D721Med (cell line): ENCODE data around the gene AHCYL2.

Source experiments
- DNase-seq: peaks from one replicate; pipeline ENCODE4 v3.0.0; 2011; ENCODE audit warnings: low spot score; ENCODE audit not compliant: insufficient read length
- FAIRE-seq: peaks from 2 replicates; lab custom pipeline; 2011; peaks lifted over from hg19 to GRCh38; lab: Jason Lieb, UNC
- CTCF ChIP-seq: IDR thresholded peaks from 2 replicates; pipeline ENCODE4 v1.5.1; 2012; ENCODE audit warnings: mild to moderate bottlenecking, control low read depth; ENCODE audit not compliant: insufficient read depth; ENCODE audit errors: missing control alignments

The AHCYL2 gene

GRCh38 chr7:129279757-129280156 lies 54.9 kb downstream of the AHCYL2 start:
- FAIRE-seq, result no peak
- no peak for TF ChIP-seq CTCF

GRCh38 chr7:129281163-129281562 lies 56.3 kb downstream of the AHCYL2 start:
- TF ChIP-seq CTCF, result no peak
- FAIRE-seq (no peak), DNase-seq (no peak)

More at GRCh38 chr7:129279757-129280156, 54.9 kb downstream of the AHCYL2 start:
- no peak for DNase-seq

- no peak for TF ChIP-seq CTCF
- no peak for FAIRE-seq
Observed at GRCh38 chr7:129282865-129283264, 58.0 kb downstream of the AHCYL2 start.

GRCh38 chr7:129283936-129284335 lies 59.1 kb downstream of the AHCYL2 start:
- DNase-seq (no peak), FAIRE-seq (no peak)
- TF ChIP-seq CTCF, result no peak

More at GRCh38 chr7:129282865-129283264, 58.0 kb downstream of the AHCYL2 start:
- DNase-seq, result no peak

DNA sequence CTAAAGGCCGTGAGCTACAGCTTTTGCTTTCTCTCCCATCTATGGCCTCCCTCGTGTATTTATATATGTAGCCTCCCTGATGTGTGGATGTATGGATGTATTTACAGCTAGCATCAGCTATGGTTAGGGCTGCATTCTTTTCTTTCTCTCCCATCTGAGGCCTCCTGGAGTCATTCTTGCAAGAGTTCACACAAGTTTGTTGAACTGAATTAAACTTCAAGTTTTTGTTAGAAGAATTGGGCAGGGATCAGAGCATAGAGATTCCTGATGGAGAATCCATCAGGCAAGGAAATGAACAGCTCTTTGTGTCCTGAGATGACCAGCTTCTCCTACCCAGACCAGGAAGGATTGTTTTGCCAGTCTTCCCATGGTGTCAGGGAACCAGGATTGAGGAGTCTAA lies 60.3 kb downstream of the AHCYL2 start:
- no peak for FAIRE-seq
- DNase-seq, result no peak
- no peak for TF ChIP-seq CTCF

DNA sequence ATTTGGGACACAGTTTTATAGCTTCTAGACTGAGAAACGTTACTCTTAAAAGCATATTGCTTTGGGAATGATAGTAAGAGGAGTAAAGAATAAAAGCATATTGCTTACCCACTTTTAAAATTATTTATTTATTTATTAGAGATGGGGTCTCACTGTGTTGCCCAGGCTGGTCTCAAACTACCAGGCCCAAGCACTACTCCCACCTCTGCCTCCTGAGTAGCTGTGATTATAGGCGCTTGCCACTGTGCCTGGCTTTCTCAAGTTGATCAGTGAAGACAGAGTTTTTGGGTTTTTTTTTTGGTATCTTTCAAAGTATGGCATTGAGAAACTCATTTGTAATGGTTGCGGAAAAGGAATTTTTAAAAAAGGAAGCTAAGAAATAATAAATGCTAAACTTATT lies 68.0 kb downstream of the AHCYL2 start:
- no peak for DNase-seq
- no peak for FAIRE-seq
- no peak for TF ChIP-seq CTCF

GRCh38 chr7:129295015-129295423 lies 70.2 kb downstream of the AHCYL2 start:
- no peak for DNase-seq
- no peak for TF ChIP-seq CTCF

More at GRCh38 chr7:129295015-129295423, 70.2 kb downstream of the AHCYL2 start:
- peak; percentile 91 for FAIRE-seq
